KMS-11 (cell line): ENCODE results near the gene CASP4.

Experiments used
- H2AFZ ChIP-seq: fragments of 200-600 bp; sonication (generic); 2 replicates; pipeline ENCODE4 v1.6.1; 2016; ENCODE audit warnings: antibody characterized with exemption, mixed run types, low read depth
- H3K27ac ChIP-seq: fragments of 200-600 bp; sonication (generic); 2 replicates; pipeline ENCODE4 v1.6.1; 2016; ENCODE audit warnings: mild to moderate bottlenecking, mixed run types
- H3K27me3 ChIP-seq: fragments of 200-600 bp; sonication (generic); 2 replicates; pipeline ENCODE4 v1.6.1; 2017; ENCODE audit warnings: mild to moderate bottlenecking, low read depth, mixed run types, moderate library complexity; ENCODE audit not compliant: insufficient read depth
- H3K36me3 ChIP-seq: fragments of 200-600 bp; sonication (generic); 2 replicates; pipeline ENCODE4 v1.6.1; 2017; ENCODE audit warnings: mild to moderate bottlenecking, mixed run types; ENCODE audit not compliant: insufficient read depth
- H3K4me1 ChIP-seq: fragments of 200-600 bp; sonication (generic); 2 replicates; pipeline ENCODE4 v1.6.1; 2016; ENCODE audit warnings: mild to moderate bottlenecking, low read depth, mixed run types; ENCODE audit not compliant: poor library complexity, severe bottlenecking
- H3K4me2 ChIP-seq: fragments of 200-600 bp; sonication (generic); 2 replicates; pipeline ENCODE4 v1.7.0; 2016; ENCODE audit warnings: mild to moderate bottlenecking, mixed run types
- H3K4me3 ChIP-seq: fragments of 200-600 bp; sonication (generic); IDR thresholded peaks from 2 replicates; pipeline ENCODE4 v1.6.1; 2017; ENCODE audit warnings: low read depth, low read length, mixed read lengths; ENCODE audit not compliant: insufficient read depth
- H3K79me2 ChIP-seq: fragments of 200-600 bp; sonication (generic); 2 replicates; pipeline ENCODE4 v1.6.1; 2016; ENCODE audit warnings: low read depth, mixed run types; ENCODE audit not compliant: insufficient read depth
- H3K9ac ChIP-seq: fragments of 200-600 bp; sonication (generic); 2 replicates; pipeline ENCODE4 v1.6.1; 2016; ENCODE audit warnings: mild to moderate bottlenecking, mixed run types
- H4K20me1 ChIP-seq: fragments of 200-600 bp; sonication (generic); 2 replicates; pipeline ENCODE4 v1.6.1; 2016; ENCODE audit warnings: mild to moderate bottlenecking, mixed run types; ENCODE audit not compliant: insufficient read depth
- CTCF ChIP-seq: fragments of 200-600 bp; sonication (generic); conservative IDR thresholded peaks from 2 replicates; pipeline ENCODE4 v1.6.1; 2017; ENCODE audit warnings: low read depth, mild to moderate bottlenecking, antibody characterized with exemption, low read length, moderate library complexity, mixed read lengths

CASP4 gene

GRCh38 chr11:104957280-104957679 lies 11.1 kb downstream of the CASP4 start:
- no peak overlapping the region for H3K27ac ChIP-seq
- no peak overlapping the region for H3K9ac ChIP-seq
- H3K4me2 ChIP-seq: no peak overlapping the region; the same call in 1 of the 2 replicates
- no peaks in the 10 kb centered on the region for H3K79me2 ChIP-seq
- H3K4me1 ChIP-seq: peaks cover 22% of the 10 kb centered on the region
- H2AFZ ChIP-seq: no peak overlapping the region
- no peaks in the 10 kb centered on the region for H3K27me3 ChIP-seq
- H3K4me3 ChIP-seq: no peak overlapping the region
- TF ChIP-seq CTCF: no peak
- no peaks in the 10 kb centered on the region for H3K36me3 ChIP-seq
- no peaks in the 10 kb centered on the region for H4K20me1 ChIP-seq

GRCh38 chr11:104956528-104956927 lies 11.8 kb downstream of the CASP4 start:
- peaks cover 22% of the 10 kb centered on the region for H3K4me1 ChIP-seq
- H3K9ac ChIP-seq: no peak overlapping the region
- H3K27ac ChIP-seq: no peak overlapping the region
- H3K4me2 ChIP-seq: no peak overlapping the region
- no peak overlapping the region for H3K4me3 ChIP-seq
- H2AFZ ChIP-seq: no peak overlapping the region
- no peaks in the 10 kb centered on the region for H3K36me3 ChIP-seq
- no peaks in the 10 kb centered on the region for H3K79me2 ChIP-seq
- no peak for TF ChIP-seq CTCF
- H3K27me3 ChIP-seq: no peaks in the 10 kb centered on the region
- H4K20me1 ChIP-seq: no peaks in the 10 kb centered on the region

- Histone ChIP-seq H3K27me3 (no peaks in the 10 kb centered on the region), H4K20me1 (no peaks in the 10 kb centered on the region), H3K27ac (no peak overlapping the region), H3K4me3 (no peak overlapping the region), H3K9ac (no peak overlapping the region), H3K36me3 (no peaks in the 10 kb centered on the region), H3K79me2 (no peaks in the 10 kb centered on the region), H3K4me2 (no peak overlapping the region), H2AFZ (no peak overlapping the region), H3K4me1 (no peaks in the 10 kb centered on the region)
- TF ChIP-seq CTCF: peak; percentile 51
Observed at GRCh38 chr11:104946907-104947306, 21.5 kb downstream of the CASP4 start.

GRCh38 chr11:104944076-104944475 lies 24.3 kb downstream of the CASP4 start:
- H3K4me3 ChIP-seq: no peak overlapping the region
- no peaks in the 10 kb centered on the region for H3K79me2 ChIP-seq
- no peak overlapping the region for H2AFZ ChIP-seq
- H3K27ac ChIP-seq: no peak overlapping the region
- TF ChIP-seq CTCF: no peak
- H3K27me3 ChIP-seq: no peaks in the 10 kb centered on the region
- no peaks in the 10 kb centered on the region for H4K20me1 ChIP-seq
- no peak overlapping the region for H3K9ac ChIP-seq
- no peaks in the 10 kb centered on the region for H3K4me1 ChIP-seq
- H3K4me2 ChIP-seq: no peak overlapping the region
- no peaks in the 10 kb centered on the region for H3K36me3 ChIP-seq
